ENCODE data around the gene PRR16.

DNA sequence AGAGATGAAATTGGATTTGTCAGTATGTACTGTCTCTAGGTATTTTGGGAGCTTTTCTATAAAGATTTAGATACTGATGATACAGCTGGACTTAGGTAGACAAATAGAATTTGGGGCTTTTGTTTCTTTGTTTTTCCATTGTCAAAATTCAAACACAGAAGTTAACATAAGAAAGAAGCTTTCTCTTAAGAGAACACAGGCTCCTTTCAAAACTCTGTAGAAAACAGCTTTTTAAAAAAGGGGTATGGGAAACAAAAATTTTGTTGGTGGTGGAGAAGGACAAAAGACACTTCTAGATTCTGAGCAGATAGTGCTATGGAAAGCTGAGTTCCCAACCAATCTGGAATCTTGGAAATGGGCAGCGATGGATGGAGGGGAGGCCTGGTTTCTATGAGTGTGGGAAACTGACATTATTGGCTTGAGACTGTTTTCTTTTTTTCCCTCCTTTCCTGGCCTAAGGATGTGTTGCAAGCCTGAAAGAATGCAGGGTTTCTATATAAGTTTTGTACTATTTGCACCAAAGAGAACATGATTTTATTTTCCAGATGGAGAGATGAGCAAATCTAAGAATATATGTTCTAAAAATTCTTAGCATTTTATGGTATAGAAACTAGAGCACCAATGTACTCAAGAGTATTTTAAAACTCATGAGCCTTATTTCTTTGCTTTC is 240.0 kb downstream of the PRR16 start:
- TF ChIP-seq ESRRA (CRISPR knock-in tag; IDR thresholded peaks at IDR 0.05; ENCODE audit: borderline replicate concordance) (no peak), FOXJ3 (CRISPR knock-in tag; IDR thresholded peaks at IDR 0.05; ENCODE audit: borderline replicate concordance) (no peak), JUN (CRISPR knock-in tag; IDR thresholded peaks at IDR 0.05) (no peak), IRF2 (CRISPR knock-in tag; IDR thresholded peaks at IDR 0.05; ENCODE audit: borderline replicate concordance, low read depth) (no peak)
- TF ChIP-seq, protein P1, sequence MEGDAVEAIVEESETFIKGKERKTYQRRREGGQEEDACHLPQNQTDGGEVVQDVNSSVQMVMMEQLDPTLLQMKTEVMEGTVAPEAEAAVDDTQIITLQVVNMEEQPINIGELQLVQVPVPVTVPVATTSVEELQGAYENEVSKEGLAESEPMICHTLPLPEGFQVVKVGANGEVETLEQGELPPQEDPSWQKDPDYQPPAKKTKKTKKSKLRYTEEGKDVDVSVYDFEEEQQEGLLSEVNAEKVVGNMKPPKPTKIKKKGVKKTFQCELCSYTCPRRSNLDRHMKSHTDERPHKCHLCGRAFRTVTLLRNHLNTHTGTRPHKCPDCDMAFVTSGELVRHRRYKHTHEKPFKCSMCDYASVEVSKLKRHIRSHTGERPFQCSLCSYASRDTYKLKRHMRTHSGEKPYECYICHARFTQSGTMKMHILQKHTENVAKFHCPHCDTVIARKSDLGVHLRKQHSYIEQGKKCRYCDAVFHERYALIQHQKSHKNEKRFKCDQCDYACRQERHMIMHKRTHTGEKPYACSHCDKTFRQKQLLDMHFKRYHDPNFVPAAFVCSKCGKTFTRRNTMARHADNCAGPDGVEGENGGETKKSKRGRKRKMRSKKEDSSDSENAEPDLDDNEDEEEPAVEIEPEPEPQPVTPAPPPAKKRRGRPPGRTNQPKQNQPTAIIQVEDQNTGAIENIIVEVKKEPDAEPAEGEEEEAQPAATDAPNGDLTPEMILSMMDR (IDR thresholded peaks at IDR 0.05): no peak

Data from WTC11 (cell line).